Urinary bladder (tissue), 4 donors: ENCODE measurements around the gene CYP4B1. TPM values are rescaled to one million over a fixed set of nuclear protein-coding genes. Genes with fewer than 3 reads are reported as not detected.
"Not testable (repeated sequence)": the region's sequence is repeated elsewhere in the genome, so short reads cannot be mapped to it uniquely, and the experiment has no call there.

ENCODE experiments used
- DNase-seq: peaks from one replicate; pipeline ENCODE4 v3.0.0-alpha.2; 2015; ENCODE audit errors: extremely low spot score
- H3K27ac ChIP-seq: one replicate; pipeline ENCODE4 v1.5.1; 2013; ENCODE audit warnings: low read depth, mild to moderate bottlenecking, moderate library complexity
- H3K36me3 ChIP-seq: one replicate; pipeline ENCODE4 v1.6.1; 2013; ENCODE audit warnings: mild to moderate bottlenecking, moderate library complexity; ENCODE audit not compliant: insufficient read depth
- H3K4me1 ChIP-seq: one replicate; pipeline ENCODE4 v1.6.1; 2013; ENCODE audit warnings: mild to moderate bottlenecking, moderate library complexity; ENCODE audit not compliant: insufficient read depth
- H3K4me3 ChIP-seq: one replicate; pipeline ENCODE4 v1.5.1; 2013; ENCODE audit warnings: low read depth, low read length
- WGBS: extraction: QIAGEN DNeasy Blood & Tissue Kit; methylation state at CpG from one replicate; pipeline ENCODE4 v1.1.7; 2013; 5-methylcytosine and 5-hydroxymethylcytosine counted together
- polyA plus RNA-seq: library from polyadenylated mRNA; stranded (reverse); fragments of 200-250 nt; gene quantifications from one replicate; pipeline ENCODE4 v1.2.3, GENCODE V29; 2013
- total RNA-seq: library from RNA; depleted of rRNA; stranded (reverse); fragments of >200 nt; gene quantifications from one replicate; pipeline ENCODE4 v1.2.3, GENCODE V29; 2014
- donor health status: healthy with polysubstance abuse.
- donor health status: healthy.

The CYP4B1 gene
- total and polyA plus RNA-seq, 2 donors = 56.6 to 71.5 TPM

DNA sequence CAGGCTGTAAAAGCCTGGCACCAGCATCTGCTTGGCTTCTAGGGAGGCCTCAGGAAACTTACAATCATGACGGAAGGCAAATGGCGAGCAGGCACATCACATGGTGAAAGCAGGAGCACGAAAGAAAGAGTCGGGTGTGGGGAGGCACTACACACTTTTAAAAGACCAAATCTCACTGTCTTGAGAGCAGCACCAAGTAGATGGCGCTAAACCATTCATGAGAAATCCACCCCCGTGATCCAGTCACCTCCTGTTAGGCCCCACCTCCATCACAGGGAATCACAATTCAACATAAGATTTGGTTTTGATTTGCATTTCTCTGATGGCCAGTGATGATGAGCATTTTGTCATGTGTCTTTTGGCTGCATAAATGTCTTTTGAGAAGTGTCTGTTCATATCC is 36.6 kb downstream of the CYP4B1 start:
- DNase-seq, H3K36me3 ChIP-seq, H3K27ac ChIP-seq, H3K4me1 ChIP-seq, H3K4me3 ChIP-seq: not testable (repeated sequence)
- 75% methylated on average over 6 of the region's 6 CpGs for WGBS

DNA sequence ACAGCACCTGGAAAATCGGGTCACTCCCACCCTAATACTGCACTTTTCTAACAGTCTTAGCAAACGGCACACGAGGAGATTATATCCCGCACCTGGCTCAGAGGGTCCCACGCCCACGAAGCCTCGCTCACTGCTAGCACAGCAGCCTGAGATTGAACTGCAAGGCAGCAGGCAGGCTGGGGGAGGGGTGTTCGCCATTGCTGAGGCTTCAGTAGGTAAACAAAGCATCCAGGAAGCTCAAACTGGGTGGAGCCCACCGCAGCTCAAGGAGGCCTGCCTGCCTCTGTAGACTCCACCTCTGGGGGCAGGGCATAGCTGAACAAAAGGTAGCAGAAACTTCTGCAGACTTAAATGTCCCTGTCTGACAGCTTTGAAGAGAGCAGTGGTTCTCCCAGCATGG is 47.5 kb downstream of the CYP4B1 start:
- not testable (repeated sequence) for DNase-seq
- WGBS = 78% methylated on average over 9 of the region's 9 CpGs

DNA sequence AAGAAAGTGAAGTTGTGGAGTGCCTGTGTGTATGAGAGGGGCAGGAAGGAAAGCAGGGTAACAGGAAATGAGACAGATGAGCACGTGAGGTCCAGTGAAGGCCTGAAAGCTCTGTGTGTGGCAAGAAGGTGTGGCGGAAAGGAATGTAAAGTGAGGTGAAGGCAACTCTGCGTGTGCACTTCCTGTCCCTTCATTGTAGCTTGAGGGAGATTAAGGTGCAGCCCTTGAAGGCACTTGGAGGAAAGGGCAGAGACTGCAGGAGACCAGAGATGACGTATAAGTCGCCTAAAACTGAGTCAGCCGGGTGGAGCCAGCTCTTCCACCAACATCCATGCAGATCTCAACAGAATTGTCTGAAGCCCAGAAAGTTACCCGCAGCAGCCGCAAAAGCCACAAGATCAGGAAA is 58.8 kb downstream of the CYP4B1 start:
- not testable (repeated sequence) for H3K27ac ChIP-seq, H3K4me3 ChIP-seq, H3K36me3 ChIP-seq, H3K4me1 ChIP-seq, DNase-seq
- 49% methylated on average over 8 of the region's 8 CpGs for WGBS

More for the DNA sequence above, 47.5 kb downstream of the CYP4B1 start:
- H3K27ac ChIP-seq, H3K4me1 ChIP-seq, H3K36me3 ChIP-seq, H3K4me3 ChIP-seq: not testable (repeated sequence)

DNA sequence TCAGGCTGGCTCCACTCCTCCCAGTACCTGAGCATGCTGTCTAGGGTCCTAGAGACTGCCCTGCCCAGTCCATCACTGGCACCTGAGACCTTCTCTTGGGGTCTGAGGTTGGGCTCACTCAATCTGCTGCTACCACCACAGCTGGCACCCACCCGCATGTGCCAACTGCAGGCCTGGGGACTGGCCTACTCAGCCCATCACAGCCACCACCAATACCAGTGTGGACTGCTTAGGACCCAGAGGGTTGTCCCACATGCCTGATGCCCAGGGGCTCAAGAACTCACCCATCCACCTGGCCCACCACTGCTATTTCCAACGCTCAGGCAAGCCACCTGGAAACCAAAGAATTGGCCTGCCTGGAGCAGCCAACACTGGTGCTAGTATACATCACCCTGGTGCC is 63.5 kb downstream of the CYP4B1 start:
- Histone ChIP-seq H3K4me1 (no peaks in the 10 kb centered on the region), H3K36me3 (no peaks in the 10 kb centered on the region), H3K4me3 (no peak overlapping the region), H3K27ac (no peak overlapping the region)
- DNase-seq = no peak
- WGBS = 86% methylated on average over 2 of the region's 2 CpGs

Other genes with a start within 250 kb of the CYP4B1 start
- gene KNCN, start 247.4 kb upstream of the CYP4B1 start, total RNA-seq = not detected
- not detected for gene KNCN, start 247.4 kb upstream of the CYP4B1 start, polyA plus RNA-seq
- 37.3 TPM for gene MKNK1, start 194.8 kb upstream of the CYP4B1 start, total RNA-seq
- gene MKNK1, start 194.8 kb upstream of the CYP4B1 start, polyA plus RNA-seq = 25.7 TPM
- 17.2 TPM for gene MOB3C, start 182.2 kb upstream of the CYP4B1 start, total RNA-seq
- gene MOB3C, start 182.2 kb upstream of the CYP4B1 start, polyA plus RNA-seq = 16.2 TPM
- 33.3 TPM for gene ATPAF1, start 130.7 kb upstream of the CYP4B1 start, total RNA-seq
- 36.3 TPM for gene ATPAF1, start 130.7 kb upstream of the CYP4B1 start, polyA plus RNA-seq
- gene TEX38, start 127.2 kb upstream of the CYP4B1 start, total RNA-seq = not detected
- gene TEX38, start 127.2 kb upstream of the CYP4B1 start, polyA plus RNA-seq = not detected
- gene EFCAB14, start 79.9 kb upstream of the CYP4B1 start, total RNA-seq = 115 TPM
- gene EFCAB14, start 79.9 kb upstream of the CYP4B1 start, polyA plus RNA-seq = 58.6 TPM
- not detected for gene CYP4A11, start 142.4 kb downstream of the CYP4B1 start, total RNA-seq
- 0.14 TPM for gene CYP4A11, start 142.4 kb downstream of the CYP4B1 start, polyA plus RNA-seq
- 7.0 TPM for gene CYP4X1, start 224.6 kb downstream of the CYP4B1 start, total RNA-seq
- 1.8 TPM for gene CYP4X1, start 224.6 kb downstream of the CYP4B1 start, polyA plus RNA-seq